ENCODE data around the gene RAB25.

DNA sequence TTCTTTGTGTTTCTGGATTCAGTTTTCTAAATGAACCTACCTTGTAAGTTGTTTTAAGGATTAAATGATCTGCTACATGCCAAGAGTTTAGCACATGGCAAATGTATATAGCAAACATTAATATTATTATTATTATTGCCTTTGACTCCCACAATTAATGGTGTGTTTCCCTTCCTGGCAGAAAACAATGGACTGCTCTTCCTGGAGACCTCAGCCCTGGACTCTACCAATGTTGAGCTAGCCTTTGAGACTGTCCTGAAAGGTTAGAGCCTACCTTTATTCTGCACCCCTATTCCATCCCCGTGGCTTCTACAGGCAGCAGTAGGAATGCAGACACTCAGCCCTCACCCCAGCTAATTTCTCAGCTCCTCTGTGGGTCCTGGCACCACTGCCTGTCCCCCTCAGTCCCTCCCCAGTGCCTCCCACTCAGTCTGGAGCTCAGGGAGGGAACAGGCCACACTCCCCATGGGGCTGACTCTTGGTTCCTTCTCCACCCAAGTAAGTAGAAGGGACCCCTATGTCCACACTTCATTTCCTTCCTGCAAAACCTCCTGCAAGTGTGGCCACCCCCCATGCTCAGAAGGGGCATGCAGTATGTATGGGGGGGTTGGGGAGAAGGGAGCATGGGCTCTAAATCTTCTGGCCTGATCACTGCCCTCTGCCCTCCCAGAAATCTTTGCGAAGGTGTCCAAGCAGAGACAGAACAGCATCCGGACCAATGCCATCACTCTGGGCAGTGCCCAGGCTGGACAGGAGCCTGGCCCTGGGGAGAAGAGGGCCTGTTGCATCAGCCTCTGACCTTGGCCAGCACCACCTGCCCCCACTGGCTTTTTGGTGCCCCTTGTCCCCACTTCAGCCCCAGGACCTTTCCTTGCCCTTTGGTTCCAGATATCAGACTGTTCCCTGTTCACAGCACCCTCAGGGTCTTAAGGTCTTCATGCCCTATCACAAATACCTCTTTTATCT, 8.8 kb downstream of the RAB25 start:
- TF ChIP-seq POLR2A (IDR thresholded peaks at IDR 0.05; ENCODE audit: insufficient read depth in 1 of 2, low read depth in 2 of 2, low read length in 2 of 2) (no peak), JUNB (CRISPR knock-in tag; IDR thresholded peaks at IDR 0.05; ENCODE audit: borderline replicate concordance) (no peak), RAD21 (CRISPR knock-in tag; IDR thresholded peaks at IDR 0.05) (no peak), ASH2L (IDR thresholded peaks at IDR 0.05; ENCODE audit: insufficient read length, low read depth, low read length) (no peak), SIN3A (IDR thresholded peaks at IDR 0.05; ENCODE audit: borderline replicate concordance, low read depth, low read length) (no peak), ATF1 (CRISPR knock-in tag; IDR thresholded peaks at IDR 0.05) (no peak), FIP1L1 (IDR thresholded peaks at IDR 0.05; ENCODE audit: borderline replicate concordance, insufficient read depth, low read depth, low read length) (no peak), CTCF (CRISPR knock-in tag; IDR thresholded peaks at IDR 0.05) (no peak)
- TF ChIP-seq, protein P1, sequence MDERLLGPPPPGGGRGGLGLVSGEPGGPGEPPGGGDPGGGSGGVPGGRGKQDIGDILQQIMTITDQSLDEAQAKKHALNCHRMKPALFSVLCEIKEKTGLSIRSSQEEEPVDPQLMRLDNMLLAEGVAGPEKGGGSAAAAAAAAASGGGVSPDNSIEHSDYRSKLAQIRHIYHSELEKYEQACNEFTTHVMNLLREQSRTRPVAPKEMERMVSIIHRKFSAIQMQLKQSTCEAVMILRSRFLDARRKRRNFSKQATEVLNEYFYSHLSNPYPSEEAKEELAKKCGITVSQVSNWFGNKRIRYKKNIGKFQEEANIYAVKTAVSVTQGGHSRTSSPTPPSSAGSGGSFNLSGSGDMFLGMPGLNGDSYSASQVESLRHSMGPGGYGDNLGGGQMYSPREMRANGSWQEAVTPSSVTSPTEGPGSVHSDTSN (CRISPR knock-in tag; IDR thresholded peaks at IDR 0.05), result no peak
